Stimulated activated CD8-positive, alpha-beta memory T cell treated with anti-CD3 and anti-CD28 coated beads, Interleukin-4, amount 100 ng/mL, for 4 hours (primary cell): ENCODE data around the gene PPP2R2B.
"Not testable (repeated sequence)": the region's sequence is repeated elsewhere in the genome, so short reads cannot be mapped to it uniquely, and the experiment has no call there.

Experiments used
- DNase-seq, 2 donors: peaks; one replicate each; pipeline ENCODE4 v3.0.0-alpha.2; 2020; ENCODE audit warnings: low read depth in 2 of 2, low spot score in 1 of 2

PPP2R2B gene

DNA sequence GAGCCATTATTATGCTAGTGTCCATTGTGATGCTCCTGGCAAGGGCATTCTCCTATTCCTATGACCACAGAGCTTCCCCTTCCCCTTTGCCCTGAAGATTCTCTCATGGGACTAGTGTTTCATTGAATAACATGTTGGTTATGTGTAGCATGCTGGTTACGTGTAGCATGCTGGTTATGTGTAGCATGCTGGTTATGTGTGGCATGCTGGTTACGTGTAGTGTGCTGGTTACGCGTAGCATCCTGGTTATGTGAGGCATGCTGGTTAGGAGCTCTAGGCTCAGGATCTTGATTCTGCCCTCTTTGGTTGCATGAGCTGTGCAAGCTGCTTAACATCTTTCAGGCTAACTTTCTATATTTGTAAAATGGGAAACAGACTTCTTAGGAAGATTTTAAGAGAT lies 316.1 kb downstream of the PPP2R2B start:
- DNase-seq = no peak

DNA sequence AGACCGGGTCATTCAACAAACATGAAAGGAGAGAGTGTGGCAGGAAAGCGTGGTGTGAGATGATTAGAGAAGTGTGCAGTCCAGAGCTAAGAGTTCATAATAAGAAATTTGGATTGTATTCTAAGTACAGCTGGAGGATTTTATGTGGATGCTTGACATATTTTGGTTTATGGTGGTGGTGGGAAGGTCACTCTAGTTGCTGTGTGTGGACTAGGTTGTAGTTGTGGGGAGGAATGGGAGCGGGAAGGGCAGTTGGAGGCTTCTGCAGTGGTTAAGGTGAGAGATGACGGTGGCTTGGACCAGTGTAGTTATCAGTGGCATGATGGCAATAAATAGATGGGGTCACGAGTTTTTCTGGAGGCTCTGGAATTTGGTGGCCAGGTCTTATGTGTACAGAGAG lies 316.8 kb downstream of the PPP2R2B start:
- DNase-seq = no peak

DNA sequence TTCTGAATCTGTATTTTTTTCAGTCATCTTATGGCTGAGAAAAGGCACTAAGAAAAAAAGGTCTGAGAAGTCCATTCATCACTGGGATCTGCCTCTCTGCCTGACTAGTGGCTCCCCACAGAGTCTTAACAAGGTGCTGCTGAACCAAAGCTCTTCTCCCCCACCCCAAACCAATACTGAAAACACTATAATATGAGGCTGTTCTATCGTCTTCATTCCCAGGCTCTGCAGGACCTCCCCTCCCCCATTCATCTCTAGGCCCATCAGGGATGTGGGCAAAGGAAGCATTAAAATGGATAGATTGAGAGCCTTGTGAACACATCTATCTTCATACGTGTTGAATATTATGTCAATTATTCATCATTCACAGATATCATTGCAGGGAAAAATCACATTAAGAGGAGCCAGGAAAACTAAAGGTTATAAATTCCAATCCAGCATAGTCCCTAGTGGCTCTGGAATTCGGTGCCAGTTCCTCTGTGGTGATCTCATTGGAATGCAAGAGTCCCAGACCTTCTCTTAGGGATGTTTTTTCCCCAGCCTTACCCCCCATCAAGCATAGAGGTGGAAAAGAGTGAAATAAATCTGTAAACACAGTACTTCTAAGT lies 318.2 kb downstream of the PPP2R2B start:
- no peak for DNase-seq

DNA sequence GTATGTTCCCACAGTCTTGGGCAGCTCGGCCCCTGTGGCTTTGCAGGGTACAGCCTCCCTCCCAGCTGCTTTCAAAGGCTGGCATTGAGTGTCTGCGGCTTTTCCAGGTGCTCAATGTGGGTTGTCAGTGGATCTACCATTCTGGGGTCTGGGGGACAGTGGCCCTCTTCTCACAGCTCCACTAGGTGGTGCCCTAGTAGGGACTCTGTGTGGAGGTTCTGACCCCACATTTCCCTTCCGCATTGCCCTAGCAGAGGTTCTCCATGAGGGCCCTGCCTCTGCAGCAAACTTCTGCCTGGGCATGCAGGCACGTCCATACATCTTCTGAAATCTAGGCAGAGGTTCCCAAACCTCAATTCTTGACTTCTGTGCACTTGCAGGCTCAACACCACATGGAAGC lies 321.7 kb downstream of the PPP2R2B start:
- DNase-seq = not testable (repeated sequence)

- no peak for DNase-seq
Observed at GRCh38 chr5:146553446-146553845, 325.1 kb downstream of the PPP2R2B start.

- no peak for DNase-seq
Observed at GRCh38 chr5:146549615-146550014, 328.9 kb downstream of the PPP2R2B start.

- no peak for DNase-seq
Observed at GRCh38 chr5:146548781-146549449, 329.6 kb downstream of the PPP2R2B start.

- DNase-seq = no peak
Observed at GRCh38 chr5:146544232-146544631, 334.3 kb downstream of the PPP2R2B start.

DNA sequence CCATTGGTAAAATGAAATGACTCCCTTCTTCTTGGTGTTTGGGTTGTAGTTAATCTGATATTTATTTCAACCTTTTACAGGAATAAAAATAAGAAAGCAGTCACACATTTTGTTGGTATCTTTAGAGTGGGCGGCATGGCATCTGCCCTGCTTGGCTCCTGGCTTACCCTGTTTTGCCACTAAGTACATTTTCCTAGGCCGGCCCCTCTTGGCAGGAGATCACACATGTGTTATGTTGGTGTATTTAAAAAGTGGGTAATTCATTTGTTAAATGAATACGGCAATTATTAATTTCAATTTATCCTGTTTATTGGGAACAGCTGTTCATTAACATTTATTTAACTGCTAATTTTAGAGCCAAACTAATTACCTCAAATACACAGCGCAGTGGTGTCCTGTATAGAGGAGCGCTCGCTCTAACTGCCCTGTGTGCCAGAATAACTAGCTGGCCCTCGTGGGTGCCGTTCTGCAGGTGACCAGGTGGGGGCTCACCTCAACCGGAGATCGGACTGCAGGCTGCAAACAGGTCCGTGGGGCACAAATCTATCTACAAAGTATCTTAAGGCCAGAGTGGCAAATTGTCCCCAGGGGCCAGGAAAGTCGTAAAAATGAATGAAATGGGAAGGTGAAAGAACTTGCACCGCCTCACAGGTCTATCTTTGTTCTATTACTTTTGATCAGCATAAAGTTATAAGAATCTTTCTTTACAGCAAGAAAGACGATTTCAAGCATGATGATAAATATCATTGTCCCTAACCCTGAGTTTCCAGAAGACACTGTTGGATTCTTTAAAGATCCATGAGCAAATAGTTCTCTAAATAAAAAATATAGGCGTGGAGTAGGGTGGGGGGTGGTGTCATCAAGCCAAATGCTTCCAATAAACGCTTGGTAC lies 336.4 kb downstream of the PPP2R2B start:
- DNase-seq = peak; percentile 24 to 32

- DNase-seq = no peak
Observed at GRCh38 chr5:146540414-146540813, 338.1 kb downstream of the PPP2R2B start.

- DNase-seq = no peak
Observed at GRCh38 chr5:146539973-146540372, 338.6 kb downstream of the PPP2R2B start.

DNA sequence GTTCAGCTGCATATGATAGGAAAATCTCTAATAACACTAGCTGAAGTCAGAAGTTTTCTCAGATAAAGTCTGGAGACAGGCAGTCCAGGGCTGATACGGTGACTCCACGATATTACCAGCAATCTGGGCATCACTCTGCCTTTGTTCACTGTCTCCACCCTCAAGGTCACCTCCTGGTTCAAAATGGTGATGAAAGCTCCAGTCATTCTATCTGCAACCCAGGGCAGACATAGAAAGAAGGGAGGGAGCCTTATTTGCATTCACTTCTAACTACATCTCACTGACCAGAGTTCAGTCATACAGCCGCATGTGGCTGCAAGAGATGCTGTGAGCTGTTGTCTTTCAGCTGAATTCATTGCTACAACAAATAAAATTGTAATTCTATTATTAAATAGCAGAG lies 340.1 kb downstream of the PPP2R2B start:
- DNase-seq = no peak

- no peak for DNase-seq
Observed at GRCh38 chr5:146533882-146534281, 344.7 kb downstream of the PPP2R2B start.

DNA sequence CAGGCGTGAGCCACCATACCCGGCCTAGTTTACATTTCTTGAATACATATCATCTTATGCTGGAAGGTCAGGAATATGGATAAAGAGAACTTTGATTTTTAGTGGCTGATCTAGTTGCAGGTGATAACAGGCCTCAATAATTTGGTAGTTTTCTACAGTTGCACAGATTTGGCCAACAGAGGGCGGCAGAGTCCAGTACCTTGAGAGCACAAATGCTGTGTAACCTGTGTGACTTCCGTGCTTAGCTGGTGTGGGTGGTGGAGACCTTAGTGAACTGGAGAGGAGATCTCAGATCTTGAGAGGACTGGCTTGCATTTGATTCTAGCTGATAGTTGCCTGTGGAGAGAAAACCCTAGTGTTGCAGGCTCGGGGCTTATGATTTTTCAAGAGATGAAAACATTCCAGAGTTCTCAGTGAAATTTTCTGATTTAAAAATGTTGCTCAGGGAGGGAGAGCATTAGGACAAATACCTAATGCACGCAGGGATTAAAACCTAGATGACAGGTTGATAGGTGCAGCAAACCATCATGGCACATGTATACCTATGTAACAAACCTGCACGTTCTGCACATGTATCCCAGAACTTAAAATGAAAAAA lies 345.2 kb downstream of the PPP2R2B start:
- DNase-seq = peak; percentile 42 to 57
